GM21576 (cell line): ENCODE data around the gene LDLRAD3.

Experiments used
- ATAC-seq: cut with Tn5 transposase; IDR thresholded peaks from one replicate; pipeline ENCODE4 v1.9.1; 2021; ENCODE audit warnings: mild to moderate bottlenecking, moderate library complexity; ENCODE audit not compliant: unreplicated experiment

Gene LDLRAD3

DNA sequence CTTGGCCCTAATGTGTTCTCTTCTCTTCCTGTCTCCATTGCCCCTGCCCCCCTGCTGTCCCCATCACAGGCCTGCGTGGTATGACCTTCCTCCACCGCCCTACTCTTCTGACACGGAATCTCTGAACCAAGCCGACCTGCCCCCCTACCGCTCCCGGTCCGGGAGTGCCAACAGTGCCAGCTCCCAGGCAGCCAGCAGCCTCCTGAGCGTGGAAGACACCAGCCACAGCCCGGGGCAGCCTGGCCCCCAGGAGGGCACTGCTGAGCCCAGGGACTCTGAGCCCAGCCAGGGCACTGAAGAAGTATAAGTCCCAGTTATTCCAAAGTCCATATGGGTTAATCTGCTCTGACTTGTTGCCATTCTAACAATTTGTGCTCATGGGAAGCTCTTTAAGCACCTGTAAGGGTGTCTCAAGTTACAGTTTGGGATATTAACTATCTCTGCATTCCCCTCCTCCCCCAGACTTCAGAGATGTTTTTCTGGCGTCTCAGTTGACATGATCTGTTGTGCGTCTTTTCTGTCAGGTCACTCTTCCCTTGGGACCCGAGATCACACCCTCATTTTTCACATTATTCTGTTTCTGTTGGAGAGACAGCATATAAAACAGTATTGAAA, 285.3 kb downstream of the LDLRAD3 start:
- no peak for ATAC-seq

DNA sequence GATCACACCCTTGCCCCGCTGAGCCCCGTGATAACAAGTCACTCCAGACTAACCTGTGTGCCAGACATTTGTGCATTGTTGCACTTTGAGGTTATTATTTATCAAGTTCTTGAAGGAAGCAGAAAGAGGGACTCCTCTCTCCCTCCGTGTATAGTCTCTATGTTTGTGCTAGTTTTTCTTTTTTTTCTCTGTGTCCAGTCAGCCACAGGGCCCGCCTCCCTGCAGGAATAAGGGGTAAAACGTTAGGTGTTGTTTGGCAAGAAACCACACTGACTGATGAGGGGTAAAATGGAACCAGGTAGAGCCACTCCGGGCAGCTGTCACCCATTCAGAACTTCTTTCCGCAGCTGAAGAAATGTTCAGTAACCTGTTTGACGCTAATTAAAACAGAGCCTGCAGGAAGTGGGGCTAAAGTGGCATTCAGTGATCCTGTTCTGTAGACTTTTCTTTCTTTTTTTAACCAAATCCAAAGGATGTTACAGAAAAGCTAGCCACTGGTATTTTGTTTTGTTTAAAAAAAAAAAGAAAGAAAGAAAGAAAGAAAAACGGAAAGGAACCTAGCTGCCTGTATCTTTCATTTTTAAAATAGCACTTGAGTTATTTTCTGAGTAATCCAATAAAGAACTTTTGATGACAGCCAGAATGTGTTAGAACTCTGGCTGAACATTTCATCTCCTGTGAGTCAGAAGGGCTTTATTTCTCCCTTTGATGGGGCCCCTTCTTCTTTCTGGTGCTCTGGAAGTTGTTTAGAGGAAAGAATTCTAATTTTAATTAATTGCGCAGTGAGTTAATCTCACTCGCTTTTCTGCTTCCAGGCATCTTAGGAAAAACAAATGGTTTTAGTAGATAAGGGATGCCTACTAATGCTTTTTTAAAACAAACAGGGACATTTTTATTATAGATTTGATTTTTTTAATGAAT, 287.2 kb downstream of the LDLRAD3 start:
- ATAC-seq, result no peak

DNA sequence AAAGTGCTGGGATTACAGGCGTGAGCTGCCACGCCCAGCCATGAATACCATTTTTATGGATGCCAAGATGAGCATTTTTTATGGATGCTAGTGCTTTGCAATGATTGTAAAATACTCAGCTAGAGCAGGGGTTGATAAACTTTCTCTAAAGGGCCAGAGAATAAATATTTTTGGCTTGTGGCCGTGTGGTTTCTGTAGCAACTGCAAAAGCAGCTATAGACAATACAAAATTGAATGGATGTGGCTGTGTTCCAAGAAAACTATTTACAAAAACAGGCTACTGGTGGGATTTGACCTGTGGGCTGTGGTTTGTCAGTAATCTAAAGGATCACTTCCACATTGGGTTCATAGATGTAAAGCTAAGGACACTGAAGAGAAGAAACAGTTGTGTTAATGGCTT, 289.3 kb downstream of the LDLRAD3 start:
- ATAC-seq, result no peak

DNA sequence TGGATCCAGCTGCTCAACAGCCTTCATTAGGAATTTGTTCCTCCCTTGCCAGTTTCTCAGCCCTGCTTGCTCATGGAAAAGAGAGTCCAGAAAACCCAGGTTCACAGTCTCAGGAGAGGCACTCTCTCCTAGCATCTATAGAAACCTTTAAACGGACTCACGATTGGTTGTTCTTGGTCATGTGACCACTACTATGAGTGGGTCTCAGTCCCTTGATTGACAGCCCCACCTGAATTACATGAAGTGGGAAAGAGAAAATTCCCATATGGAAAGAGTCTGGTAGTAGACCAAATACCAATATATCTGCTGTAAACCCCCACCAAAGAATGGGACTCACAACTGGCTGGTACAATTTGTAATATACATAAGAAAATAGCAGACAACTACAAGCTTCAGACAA, 291.0 kb downstream of the LDLRAD3 start:
- no peak for ATAC-seq

DNA sequence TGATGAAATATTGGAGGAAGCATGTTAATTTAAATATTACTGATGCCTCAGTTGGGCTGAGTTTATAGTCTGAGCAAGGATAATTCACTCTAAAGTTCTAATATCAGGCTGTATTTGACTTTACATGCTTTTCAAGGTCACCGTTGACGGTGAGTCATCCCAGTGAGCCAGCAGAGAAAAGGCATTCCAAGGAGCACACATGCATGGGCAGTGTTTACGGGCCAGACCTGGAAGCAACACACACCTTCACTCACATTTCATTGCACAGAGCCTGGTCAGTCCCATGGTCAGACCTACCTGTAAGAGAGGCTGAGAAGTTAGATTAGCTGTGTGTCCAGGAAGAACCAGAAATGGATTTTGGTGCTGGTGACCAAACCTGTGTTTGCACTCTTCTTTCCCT, 291.9 kb downstream of the LDLRAD3 start:
- ATAC-seq, result no peak

DNA sequence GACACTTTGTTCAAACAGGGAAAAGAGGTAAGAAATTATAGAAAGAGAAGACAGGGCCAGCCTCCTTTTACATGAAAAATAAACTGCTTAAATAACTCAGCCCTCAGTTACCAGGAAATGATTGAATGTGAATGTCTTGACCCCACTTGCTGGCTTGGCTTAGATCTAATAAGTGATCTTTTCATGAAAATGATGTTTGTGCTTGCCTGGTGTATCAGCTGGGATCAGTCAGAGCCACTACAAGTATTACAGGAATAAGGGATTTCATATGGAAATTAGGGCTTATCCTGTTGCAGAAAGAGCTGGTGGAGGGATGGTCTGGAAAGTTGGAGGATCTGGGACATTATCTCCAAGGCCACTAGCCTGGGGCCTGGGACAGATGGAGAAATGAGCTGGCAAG, 293.5 kb downstream of the LDLRAD3 start:
- no peak for ATAC-seq

DNA sequence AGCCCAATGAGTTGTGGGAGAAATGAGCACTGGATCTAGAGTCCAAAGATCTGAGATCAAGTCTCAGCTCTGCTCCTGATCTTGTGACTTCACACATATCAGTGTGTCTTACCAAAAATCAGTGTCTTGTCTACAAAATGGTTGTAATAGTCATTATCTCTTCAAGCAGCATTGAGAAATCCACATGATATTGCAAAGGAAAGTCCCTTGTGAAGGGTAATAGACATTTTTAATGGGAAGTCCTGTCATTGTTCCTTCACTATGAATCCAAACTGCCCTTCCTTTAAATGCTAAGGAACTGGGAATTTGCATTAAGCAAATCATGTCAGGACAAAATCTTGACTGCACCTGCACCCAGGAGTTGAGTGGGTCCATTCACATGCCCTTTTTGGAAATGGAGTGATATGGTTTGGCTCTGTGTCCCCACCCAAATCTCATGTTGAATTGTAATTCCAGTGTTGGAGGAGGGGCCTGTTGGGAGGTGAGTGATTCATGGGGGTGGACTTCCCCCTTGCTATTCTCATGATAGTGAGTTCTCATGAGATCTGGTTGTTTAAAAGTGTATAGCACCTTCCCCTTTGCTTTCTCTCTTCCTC, 294.3 kb downstream of the LDLRAD3 start:
- no peak for ATAC-seq

DNA sequence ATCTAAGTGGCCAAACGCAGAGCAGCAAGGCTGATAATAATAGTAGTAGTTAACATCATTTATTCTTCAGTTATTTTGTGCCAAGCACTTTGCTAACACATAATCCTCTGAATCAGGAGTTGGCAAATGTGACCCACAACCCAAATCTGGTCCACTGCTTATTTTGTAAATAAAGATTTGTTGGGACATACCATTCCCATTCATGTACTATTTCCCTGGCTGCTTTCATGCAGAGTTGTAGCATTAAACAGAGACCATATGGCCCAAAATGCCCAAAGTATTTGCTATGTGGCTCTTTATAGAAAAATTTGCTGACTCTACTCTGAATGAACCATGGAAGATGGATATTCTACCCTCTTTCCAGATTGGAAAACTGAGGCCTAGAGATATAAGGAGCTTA, 295.0 kb downstream of the LDLRAD3 start:
- ATAC-seq, result no peak

DNA sequence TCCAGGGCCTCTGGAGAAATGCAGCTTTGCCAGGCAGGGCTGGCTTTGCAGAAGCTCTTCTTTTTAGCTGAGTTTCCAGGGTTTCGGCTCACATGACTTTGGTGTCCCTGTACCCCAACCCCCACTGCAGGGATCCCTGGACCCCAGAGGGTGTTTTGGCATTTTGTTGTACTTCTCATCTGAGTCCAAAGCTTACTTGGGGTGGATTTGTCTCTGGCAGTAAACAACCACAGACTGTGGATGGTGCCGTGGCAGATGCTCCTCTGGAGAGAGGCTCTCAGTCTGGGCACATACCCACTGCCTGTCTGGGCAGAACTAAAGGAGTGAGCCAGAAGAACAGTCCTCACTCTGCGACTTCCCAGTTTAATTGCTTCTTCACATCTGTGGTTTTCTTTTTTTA, 295.8 kb downstream of the LDLRAD3 start:
- ATAC-seq, result no peak

DNA sequence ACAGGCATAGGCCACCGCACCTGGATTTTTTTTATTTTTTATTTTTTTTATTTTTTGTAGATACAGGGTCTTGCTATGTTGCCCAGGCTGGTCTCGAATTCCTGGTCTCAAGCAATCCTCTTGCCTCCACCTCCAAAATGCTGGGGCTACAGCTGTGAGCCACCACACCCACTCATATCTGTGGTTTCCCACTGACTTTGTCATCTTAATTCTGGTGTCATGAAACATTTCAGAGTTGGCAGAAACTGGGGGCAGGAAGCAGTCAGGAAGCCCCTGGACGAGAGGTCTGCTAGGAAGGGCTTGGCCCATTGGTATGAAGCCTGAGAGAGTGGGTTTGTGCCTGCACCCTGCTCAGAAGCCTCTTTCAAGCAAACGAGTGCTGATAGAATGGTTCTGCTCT, 296.3 kb downstream of the LDLRAD3 start:
- ATAC-seq, result no peak

DNA sequence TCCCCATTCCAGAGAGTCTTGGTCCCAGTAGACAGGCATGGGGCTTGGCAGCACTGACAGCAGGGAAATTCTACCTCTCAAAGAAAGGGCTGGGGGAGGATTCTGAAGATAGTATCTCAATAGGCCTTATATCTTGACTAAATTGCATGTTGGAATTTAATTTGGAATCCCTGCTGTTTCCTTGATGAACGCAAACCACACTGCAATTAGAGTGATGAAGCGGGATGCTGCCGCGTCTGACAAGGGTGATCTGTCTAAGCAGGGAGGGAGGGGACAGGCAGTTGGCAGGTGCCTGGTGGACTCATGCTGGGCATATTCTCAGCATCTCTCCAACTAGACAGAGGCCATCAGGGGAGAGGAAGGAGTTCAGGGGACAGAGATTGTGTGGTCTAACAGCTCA, 296.9 kb downstream of the LDLRAD3 start:
- ATAC-seq, result no peak

DNA sequence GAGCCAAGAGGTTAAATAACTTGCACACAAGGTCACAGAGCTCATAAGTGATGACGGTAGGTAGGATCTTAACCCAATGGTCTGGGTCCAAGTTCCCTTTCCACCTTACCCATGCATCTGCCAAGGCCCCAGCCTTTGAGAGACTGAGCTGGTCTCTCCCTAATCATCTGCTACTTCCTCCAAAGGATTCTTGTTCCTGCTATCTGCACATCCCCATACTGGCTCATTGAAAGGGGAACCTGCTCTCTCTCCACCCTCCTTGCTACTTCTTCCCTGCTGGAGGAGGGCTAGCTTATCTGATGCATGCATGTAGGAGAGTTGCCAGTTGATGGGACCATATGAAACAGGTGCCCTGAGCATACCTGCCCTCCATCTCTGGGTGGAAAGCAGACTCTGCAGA, 297.6 kb downstream of the LDLRAD3 start:
- ATAC-seq, result no peak

DNA sequence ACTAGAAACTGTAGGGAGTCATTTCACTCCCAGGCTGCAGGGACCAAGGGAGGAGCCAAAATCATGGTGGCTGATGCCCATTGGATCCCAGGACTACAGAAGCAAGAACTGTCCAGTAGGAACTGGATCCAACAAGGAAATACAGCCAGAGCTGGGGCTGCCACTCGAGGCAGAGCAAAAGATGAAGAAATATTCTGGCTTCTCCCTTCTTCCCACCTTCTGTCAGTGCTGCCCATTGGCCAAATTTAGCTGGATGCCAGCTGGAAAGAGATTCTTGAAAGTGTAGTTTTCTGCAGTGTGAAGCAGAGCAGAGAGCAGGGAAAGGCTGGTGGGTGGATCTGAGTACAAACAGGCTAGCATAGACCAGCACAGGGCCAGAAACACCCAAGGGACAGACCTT, 299.8 kb downstream of the LDLRAD3 start:
- no peak for ATAC-seq

DNA sequence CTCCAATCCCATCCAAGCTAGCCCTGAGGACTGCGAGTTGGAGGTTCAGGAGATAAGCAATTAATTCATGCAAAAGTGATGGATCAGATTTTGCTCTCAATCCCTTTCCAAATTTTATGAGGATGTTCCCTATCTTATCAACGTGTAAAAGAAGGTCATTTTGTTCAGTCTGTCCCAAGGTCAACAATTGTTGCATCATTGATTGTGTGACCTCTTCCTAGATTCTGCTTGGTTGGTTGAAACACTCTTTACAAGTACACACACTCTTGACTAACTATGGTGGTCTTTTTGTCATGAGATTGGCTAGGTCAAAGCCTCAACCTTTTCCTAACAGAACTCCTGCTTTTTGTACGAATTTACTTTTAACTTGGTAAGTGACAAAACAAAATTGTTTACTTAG, 303.6 kb downstream of the LDLRAD3 start:
- ATAC-seq, result no peak

DNA sequence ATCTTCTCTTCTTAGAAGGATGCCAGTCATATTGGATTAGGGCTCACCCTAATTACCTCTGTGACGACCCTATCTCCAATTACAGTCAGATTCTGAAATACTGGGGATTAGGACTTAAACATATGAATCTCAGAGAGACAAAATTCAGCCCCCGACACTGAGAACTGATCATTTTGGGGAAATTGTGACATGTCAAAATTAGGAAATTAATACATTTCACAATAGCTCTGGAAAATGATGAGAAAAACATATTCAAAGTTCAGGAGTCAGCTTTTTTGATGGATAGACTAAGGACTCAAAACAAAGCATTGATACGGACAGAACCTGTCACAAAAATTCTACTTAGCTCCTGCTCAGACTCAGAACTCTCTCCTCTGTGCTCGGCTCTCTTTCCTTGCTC, 304.6 kb downstream of the LDLRAD3 start:
- no peak for ATAC-seq

DNA sequence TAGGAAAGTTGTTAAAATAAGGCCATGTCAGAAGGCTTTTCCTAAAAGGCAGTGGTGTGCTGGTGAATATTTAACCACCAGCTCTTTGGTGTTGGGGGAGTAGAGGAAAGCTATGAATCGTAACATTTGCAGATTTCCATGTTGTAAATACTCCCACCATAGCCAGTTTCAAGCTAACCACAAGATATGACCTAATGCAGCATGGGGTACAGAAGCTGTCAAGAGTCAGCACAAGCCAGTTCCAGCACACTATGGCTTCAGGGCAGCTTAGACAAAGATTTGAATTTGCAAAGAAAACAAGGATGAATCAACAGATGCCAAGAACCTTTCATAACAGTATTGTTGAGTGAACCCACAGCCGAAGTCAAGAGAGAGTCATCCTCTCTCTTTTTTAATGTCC, 305.4 kb downstream of the LDLRAD3 start:
- no peak for ATAC-seq

DNA sequence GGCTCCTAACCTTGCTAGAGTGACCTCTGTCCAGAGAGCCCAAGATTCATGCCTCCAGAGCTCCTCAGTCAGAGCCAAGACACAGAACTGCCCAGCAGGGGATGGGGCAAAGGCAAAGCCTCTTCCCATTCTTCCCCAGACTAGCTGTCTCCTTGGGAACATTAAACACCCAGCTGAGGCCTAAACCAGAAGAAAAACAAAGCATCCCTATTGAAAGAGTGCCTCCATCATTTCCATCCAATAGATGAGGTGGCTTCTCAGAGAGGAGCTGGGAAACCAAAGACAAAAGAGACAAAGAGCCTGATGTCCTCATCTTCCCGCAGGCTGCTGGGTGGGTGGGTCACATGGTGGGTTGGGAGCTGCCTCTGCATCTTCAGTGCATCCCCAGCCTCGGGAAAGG, 308.0 kb downstream of the LDLRAD3 start:
- ATAC-seq, result no peak

DNA sequence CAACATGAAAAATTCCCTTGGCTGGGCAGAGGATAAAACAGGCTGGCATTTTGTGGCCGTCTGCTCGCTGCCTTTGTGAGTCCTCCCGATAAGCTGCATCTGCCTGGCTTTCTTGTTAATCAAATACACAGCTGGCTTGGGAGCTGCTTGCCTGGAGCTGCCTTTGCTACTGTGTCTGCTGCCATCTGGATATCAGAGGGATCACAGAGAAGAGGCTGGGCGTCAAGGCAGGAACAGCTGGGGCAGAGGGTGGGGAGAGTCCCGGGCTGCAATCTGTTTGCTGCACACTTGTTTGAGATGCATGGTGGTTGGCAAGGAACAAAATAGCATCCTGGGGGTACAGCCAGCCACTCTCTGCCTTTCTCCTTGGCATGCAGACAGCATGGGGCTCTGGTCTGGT, 309.4 kb downstream of the LDLRAD3 start:
- ATAC-seq, result no peak

DNA sequence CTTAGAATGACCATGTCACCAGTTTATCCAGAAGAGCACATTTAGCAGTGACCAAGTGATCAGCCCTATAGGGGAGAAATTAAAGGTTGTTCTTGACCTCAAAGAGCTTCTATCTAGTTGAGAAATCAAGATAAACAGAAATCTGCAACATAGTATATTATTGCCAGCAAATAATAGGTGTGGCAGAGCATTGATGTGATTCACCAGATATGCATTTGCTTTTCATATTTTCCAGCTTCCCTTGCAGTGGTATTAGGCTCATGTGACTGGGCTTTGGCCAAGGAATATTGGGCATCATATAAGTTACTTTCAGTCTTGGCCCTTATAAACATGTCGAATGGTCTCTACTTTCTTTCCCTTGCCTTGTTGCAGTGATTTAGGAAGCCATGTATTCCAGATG, 310.9 kb downstream of the LDLRAD3 start:
- ATAC-seq, result no peak

DNA sequence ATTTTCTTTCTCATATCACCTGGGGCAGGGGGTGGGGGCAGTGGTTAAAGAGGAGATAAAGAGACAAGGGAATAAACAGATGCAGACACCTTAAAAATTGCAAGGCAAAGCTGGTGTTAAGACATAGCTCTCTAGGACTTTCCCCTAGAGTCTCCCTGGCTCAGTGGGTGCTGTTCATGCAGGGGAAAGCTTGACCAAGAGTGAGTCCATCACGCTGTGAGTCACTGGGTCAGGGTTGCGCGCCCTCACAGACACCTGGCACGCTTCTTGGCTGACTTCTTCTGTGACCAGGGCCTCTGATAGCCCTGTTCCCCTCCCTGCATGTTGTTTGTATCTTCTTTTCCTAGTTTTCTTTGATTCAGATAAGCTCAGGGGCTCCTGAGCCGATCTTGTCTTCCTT, 313.5 kb downstream of the LDLRAD3 start:
- no peak for ATAC-seq

DNA sequence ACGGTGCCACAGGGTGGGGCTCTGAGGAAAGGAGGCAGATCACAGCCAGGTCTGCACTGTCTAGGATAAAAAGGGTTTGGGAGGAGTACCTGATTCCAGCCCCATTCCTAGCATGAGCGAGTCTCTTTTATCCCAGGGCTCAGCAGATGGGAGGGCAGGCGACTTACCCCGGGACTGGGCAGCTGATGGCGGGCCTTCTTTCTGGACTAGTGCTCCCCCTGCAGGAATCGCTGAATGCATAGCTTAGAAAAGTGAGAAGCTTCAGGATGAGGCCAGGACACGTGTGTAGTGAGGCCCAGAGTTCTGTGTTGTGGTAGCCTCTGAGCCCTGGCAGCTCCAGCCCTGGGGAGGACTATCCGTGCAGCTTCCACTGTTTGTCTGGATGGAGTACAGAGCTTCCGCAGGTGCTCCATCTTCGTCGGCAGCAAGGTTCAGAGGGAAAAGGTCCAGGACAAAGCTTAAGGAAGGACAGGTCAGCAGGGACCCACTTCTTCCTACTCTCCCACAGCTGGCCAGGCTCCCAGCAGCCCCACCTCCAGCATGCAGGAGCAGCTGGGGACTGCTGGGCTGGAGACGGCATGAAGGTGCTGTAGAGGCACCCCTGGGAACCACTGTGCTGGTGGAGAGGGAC, 315.0 kb downstream of the LDLRAD3 start:
- ATAC-seq, result no peak

DNA sequence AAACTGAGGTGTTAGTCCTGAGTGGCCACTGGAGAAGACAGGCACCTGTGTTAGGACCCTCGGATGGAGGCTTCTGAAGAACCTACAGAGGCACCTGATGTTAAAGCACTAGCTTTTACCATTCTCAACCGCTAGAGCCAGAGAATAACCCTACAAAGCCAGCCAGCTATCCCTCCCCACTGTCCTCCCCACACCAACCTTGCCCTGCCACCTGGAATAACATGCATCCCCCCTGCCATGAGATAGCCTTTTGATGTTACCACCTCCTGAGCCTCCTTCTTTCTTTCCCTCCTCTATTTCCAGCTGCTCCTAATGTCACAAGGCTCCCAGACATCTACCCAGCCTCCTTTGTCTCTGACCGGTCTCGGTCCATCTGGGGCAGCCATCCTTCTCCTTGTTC, 317.2 kb downstream of the LDLRAD3 start:
- no peak for ATAC-seq
